Measurements from ENCODE around the gene HSPBAP1.

HSPBAP1 gene

DNA sequence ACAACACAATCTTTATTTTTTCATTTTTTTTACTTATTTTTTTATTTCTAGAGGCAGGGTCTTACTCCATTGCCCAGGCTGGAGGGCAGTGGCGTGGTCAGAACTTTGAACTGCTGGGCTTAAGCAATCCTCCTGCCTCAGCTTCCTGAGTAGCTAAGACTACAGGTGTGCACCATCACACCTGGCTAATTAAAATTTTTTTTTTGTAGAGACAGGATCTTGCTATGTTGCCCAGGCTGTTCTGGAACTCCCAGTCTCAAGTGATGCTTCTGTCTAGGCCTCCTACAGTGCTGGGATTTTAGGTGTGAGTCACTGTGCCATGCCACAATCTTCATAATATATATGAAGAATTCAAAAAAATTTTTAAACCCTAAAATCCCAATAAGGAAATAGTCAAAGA is 20.8 kb downstream of the HSPBAP1 start:
- ATAC-seq, result no peak
- TF ChIP-seq, protein P1, sequence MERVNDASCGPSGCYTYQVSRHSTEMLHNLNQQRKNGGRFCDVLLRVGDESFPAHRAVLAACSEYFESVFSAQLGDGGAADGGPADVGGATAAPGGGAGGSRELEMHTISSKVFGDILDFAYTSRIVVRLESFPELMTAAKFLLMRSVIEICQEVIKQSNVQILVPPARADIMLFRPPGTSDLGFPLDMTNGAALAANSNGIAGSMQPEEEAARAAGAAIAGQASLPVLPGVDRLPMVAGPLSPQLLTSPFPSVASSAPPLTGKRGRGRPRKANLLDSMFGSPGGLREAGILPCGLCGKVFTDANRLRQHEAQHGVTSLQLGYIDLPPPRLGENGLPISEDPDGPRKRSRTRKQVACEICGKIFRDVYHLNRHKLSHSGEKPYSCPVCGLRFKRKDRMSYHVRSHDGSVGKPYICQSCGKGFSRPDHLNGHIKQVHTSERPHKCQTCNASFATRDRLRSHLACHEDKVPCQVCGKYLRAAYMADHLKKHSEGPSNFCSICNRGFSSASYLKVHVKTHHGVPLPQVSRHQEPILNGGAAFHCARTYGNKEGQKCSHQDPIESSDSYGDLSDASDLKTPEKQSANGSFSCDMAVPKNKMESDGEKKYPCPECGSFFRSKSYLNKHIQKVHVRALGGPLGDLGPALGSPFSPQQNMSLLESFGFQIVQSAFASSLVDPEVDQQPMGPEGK (CRISPR knock-in tag; IDR thresholded peaks at IDR 0.05; ENCODE audit: borderline replicate concordance), result no peak
- TF ChIP-seq TCF4 (CRISPR knock-in tag; IDR thresholded peaks at IDR 0.05; ENCODE audit: borderline replicate concordance) (no peak), PPARA (CRISPR knock-in tag; IDR thresholded peaks at IDR 0.05; ENCODE audit: borderline replicate concordance) (no peak), RARB (CRISPR knock-in tag; IDR thresholded peaks at IDR 0.05) (no peak), ISL1 (CRISPR knock-in tag; IDR thresholded peaks at IDR 0.05) (no peak), ZFP3 (CRISPR knock-in tag; IDR thresholded peaks at IDR 0.05) (no peak), GLIS3 (CRISPR knock-in tag; IDR thresholded peaks at IDR 0.05) (no peak), ZNF565 (CRISPR knock-in tag; conservative IDR thresholded peaks at IDR 0.05; ENCODE audit: low read depth) (no peak), TOX (CRISPR knock-in tag; IDR thresholded peaks at IDR 0.05; ENCODE audit: borderline replicate concordance) (no peak), ZC3H10 (CRISPR knock-in tag; IDR thresholded peaks at IDR 0.05) (no peak), ESRRG (CRISPR knock-in tag; IDR thresholded peaks at IDR 0.05) (no peak)
- TF ChIP-seq, protein P2, sequence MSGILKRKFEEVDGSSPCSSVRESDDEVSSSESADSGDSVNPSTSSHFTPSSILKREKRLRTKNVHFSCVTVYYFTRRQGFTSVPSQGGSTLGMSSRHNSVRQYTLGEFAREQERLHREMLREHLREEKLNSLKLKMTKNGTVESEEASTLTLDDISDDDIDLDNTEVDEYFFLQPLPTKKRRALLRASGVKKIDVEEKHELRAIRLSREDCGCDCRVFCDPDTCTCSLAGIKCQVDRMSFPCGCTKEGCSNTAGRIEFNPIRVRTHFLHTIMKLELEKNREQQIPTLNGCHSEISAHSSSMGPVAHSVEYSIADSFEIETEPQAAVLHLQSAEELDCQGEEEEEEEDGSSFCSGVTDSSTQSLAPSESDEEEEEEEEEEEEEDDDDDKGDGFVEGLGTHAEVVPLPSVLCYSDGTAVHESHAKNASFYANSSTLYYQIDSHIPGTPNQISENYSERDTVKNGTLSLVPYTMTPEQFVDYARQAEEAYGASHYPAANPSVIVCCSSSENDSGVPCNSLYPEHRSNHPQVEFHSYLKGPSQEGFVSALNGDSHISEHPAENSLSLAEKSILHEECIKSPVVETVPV (CRISPR knock-in tag; IDR thresholded peaks at IDR 0.05), result no peak
- TF ChIP-seq, protein P3, sequence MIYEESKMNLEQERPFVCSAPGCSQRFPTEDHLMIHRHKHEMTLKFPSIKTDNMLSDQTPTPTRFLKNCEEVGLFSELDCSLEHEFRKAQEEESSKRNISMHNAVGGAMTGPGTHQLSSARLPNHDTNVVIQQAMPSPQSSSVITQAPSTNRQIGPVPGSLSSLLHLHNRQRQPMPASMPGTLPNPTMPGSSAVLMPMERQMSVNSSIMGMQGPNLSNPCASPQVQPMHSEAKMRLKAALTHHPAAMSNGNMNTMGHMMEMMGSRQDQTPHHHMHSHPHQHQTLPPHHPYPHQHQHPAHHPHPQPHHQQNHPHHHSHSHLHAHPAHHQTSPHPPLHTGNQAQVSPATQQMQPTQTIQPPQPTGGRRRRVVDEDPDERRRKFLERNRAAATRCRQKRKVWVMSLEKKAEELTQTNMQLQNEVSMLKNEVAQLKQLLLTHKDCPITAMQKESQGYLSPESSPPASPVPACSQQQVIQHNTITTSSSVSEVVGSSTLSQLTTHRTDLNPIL (CRISPR knock-in tag; IDR thresholded peaks at IDR 0.05; ENCODE audit: low read depth), result no peak
- TF ChIP-seq, protein P4, sequence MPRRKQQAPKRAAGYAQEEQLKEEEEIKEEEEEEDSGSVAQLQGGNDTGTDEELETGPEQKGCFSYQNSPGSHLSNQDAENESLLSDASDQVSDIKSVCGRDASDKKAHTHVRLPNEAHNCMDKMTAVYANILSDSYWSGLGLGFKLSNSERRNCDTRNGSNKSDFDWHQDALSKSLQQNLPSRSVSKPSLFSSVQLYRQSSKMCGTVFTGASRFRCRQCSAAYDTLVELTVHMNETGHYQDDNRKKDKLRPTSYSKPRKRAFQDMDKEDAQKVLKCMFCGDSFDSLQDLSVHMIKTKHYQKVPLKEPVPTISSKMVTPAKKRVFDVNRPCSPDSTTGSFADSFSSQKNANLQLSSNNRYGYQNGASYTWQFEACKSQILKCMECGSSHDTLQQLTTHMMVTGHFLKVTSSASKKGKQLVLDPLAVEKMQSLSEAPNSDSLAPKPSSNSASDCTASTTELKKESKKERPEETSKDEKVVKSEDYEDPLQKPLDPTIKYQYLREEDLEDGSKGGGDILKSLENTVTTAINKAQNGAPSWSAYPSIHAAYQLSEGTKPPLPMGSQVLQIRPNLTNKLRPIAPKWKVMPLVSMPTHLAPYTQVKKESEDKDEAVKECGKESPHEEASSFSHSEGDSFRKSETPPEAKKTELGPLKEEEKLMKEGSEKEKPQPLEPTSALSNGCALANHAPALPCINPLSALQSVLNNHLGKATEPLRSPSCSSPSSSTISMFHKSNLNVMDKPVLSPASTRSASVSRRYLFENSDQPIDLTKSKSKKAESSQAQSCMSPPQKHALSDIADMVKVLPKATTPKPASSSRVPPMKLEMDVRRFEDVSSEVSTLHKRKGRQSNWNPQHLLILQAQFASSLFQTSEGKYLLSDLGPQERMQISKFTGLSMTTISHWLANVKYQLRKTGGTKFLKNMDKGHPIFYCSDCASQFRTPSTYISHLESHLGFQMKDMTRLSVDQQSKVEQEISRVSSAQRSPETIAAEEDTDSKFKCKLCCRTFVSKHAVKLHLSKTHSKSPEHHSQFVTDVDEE (CRISPR knock-in tag; IDR thresholded peaks at IDR 0.05), result no peak
- TF ChIP-seq, protein P5, sequence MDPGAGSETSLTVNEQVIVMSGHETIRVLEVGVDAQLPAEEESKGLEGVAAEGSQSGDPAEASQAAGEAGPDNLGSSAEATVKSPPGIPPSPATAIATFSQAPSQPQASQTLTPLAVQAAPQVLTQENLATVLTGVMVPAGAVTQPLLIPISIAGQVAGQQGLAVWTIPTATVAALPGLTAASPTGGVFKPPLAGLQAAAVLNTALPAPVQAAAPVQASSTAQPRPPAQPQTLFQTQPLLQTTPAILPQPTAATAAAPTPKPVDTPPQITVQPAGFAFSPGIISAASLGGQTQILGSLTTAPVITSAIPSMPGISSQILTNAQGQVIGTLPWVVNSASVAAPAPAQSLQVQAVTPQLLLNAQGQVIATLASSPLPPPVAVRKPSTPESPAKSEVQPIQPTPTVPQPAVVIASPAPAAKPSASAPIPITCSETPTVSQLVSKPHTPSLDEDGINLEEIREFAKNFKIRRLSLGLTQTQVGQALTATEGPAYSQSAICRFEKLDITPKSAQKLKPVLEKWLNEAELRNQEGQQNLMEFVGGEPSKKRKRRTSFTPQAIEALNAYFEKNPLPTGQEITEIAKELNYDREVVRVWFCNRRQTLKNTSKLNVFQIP (CRISPR knock-in tag; IDR thresholded peaks at IDR 0.05; ENCODE audit: borderline replicate concordance, low read depth), result no peak

DNA sequence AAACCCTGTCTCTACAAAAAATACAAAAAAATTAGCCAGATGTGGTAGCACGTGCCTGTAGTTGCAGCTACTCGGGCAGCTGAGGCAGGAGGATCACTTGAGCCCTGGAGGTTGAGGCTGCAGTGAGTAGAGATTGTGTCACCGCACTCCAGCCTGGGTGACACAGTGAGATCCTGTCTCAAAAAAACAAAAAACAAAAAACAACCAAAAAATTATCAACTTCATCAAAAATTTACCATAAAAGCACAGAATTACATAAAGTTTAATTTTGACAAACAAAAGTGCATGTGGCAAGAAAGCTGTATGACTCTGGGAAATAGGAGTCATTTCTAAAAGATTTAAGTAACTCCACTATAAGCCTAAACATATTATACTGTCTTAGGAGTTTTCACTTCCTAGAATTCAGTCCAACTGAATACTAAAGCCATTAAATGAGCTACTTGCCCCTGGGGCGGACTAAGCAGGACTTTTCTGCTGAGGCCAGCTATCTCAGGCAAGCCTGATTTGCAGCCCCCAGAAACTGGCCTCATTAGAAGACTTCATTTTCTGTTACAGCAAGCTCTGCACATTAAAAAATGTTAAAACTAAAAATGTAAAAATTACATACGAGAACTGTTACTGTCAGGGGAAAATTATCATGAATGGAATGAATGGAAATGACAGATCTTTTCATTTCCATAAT is 23.0 kb downstream of the HSPBAP1 start:
- ATAC-seq, result no peak
- TF ChIP-seq CSDC2 (CRISPR knock-in tag; IDR thresholded peaks at IDR 0.05), result no peak
- TF ChIP-seq PPARA (CRISPR knock-in tag; IDR thresholded peaks at IDR 0.05; ENCODE audit: borderline replicate concordance), result no peak
- no peak for TF ChIP-seq ZFP30 (CRISPR knock-in tag; IDR thresholded peaks at IDR 0.05)
- no peak for TF ChIP-seq ISL1 (CRISPR knock-in tag; IDR thresholded peaks at IDR 0.05)
- no peak for TF ChIP-seq SNAI2 (CRISPR knock-in tag; IDR thresholded peaks at IDR 0.05)
- no peak for TF ChIP-seq ZC3H10 (CRISPR knock-in tag; IDR thresholded peaks at IDR 0.05)
- no peak for TF ChIP-seq TCF4 (CRISPR knock-in tag; IDR thresholded peaks at IDR 0.05; ENCODE audit: borderline replicate concordance)
- TF ChIP-seq, protein P2 (CRISPR knock-in tag; IDR thresholded peaks at IDR 0.05), result no peak
- no peak for TF ChIP-seq OSR1 (CRISPR knock-in tag; IDR thresholded peaks at IDR 0.05)
- TF ChIP-seq, protein P3 (CRISPR knock-in tag; IDR thresholded peaks at IDR 0.05; ENCODE audit: low read depth), result no peak
- TF ChIP-seq GLIS3 (CRISPR knock-in tag; IDR thresholded peaks at IDR 0.05), result no peak
- TF ChIP-seq ZFP3 (CRISPR knock-in tag; IDR thresholded peaks at IDR 0.05), result no peak
- TF ChIP-seq, protein P1 (CRISPR knock-in tag; IDR thresholded peaks at IDR 0.05; ENCODE audit: borderline replicate concordance), result no peak
- TF ChIP-seq TOX (CRISPR knock-in tag; IDR thresholded peaks at IDR 0.05; ENCODE audit: borderline replicate concordance), result no peak
- no peak for TF ChIP-seq ZNF8 (CRISPR knock-in tag; IDR thresholded peaks at IDR 0.05)
- TF ChIP-seq, protein P5 (CRISPR knock-in tag; IDR thresholded peaks at IDR 0.05; ENCODE audit: borderline replicate concordance, low read depth), result no peak
- TF ChIP-seq BACH2 (CRISPR knock-in tag; IDR thresholded peaks at IDR 0.05; ENCODE audit: borderline replicate concordance), result no peak

Data from SK-N-SH treated with all-trans-retinoic acid at 6 μM for 48 hours (cell line).